Tibial artery (tissue), 4 donors: ENCODE measurements around the gene CYP1A1.

ENCODE experiments used
- DNase-seq, 2 donors: peaks; one replicate each; pipeline ENCODE4 v3.0.0-alpha.2; 2019
- H3K27ac ChIP-seq, 2 donors: fragments of 200-600 bp; sonication (generic) in 1 of 2; 1 replicate in 1 of 2; 2 replicates in 1 of 2; pipeline ENCODE4 v1.5.1; 2018 to 2019; ENCODE audit warnings: mild to moderate bottlenecking in 1 of 2
- H3K27me3 ChIP-seq, 2 donors: fragments of 200-600 bp; sonication (generic) in 1 of 2; one replicate each; pipeline versions ENCODE4 v1.5.1 to v1.6.0; 2016 to 2019
- H3K36me3 ChIP-seq, 3 donors: fragments of 200-600 bp; sonication (generic) in 2 of 3; one replicate each; pipeline ENCODE4 v1.5.1; 2016 to 2019; ENCODE audit warnings: mild to moderate bottlenecking in 2 of 3
- H3K4me1 ChIP-seq, 4 donors: fragments of 200-600 bp; sonication (generic) in 2 of 4; 1 replicate in 3 of 4; 2 replicates in 1 of 4; pipeline ENCODE4 v1.5.1; 2016 to 2019
- H3K4me3 ChIP-seq, 2 donors: fragments of 200-600 bp; sonication (generic) in 1 of 2; 1 replicate in 1 of 2; 2 replicates in 1 of 2; pipeline ENCODE4 v1.5.1; 2018 to 2019; ENCODE audit warnings: mild to moderate bottlenecking in 2 of 2
- H3K9me3 ChIP-seq, 3 donors: fragments of 200-600 bp; sonication (generic) in 1 of 3; one replicate each; pipeline ENCODE4 v1.5.1; 2016 to 2019
- CTCF ChIP-seq, 2 experiments: fragments of 200-600 bp in 1 of 2; fragments of 450-650 bp in 1 of 2; IDR thresholded peaks; one replicate each; pipeline ENCODE4 v1.5.1; 2017 to 2019; ENCODE audit warnings: antibody characterized with exemption in 2 of 2, mild to moderate bottlenecking in 1 of 2, moderate library complexity in 1 of 2
- intact Hi-C: fragments of 100-400 bp; cut with DNase I; formaldehyde crosslinking; loops from one replicate; pipeline ENCODE4 v1.15.0; 2023; ENCODE audit warnings: low total_unique reads

CYP1A1 gene

GRCh38 chr15:74683758-74684157, 41.6 kb downstream of the CYP1A1 start:
- intact Hi-C loops, result no loop called here
- Histone ChIP-seq H3K9me3 (no peaks in the 10 kb centered on the region), H3K4me1 (no peaks in the 10 kb centered on the region), H3K27me3 (no peaks in the 10 kb centered on the region), H3K27ac (no peak overlapping the region), H3K36me3 (peaks cover 7 to 30% (median 26%) of the 10 kb centered on the region in 3 donors), H3K4me3 (no peak overlapping the region)
- TF ChIP-seq CTCF (IDR thresholded peaks at IDR 0.05), result no peak
- no peak for DNase-seq

- TF ChIP-seq CTCF (IDR thresholded peaks at IDR 0.05), result no peak
- H3K4me3 ChIP-seq, result no peak overlapping the region
- peaks cover 7 to 30% (median 26%) of the 10 kb centered on the region in 3 donors for H3K36me3 ChIP-seq
- DNase-seq, result no peak
- H3K9me3 ChIP-seq, result no peaks in the 10 kb centered on the region
- intact Hi-C loops, result no loop called here
- H3K27ac ChIP-seq, result no peak overlapping the region
- no peaks in the 10 kb centered on the region for H3K4me1 ChIP-seq
- no peaks in the 10 kb centered on the region for H3K27me3 ChIP-seq
These were observed 42.4 kb downstream of the CYP1A1 start for GRCh38 chr15:74682954-74683353.

GRCh38 chr15:74680456-74680855, 44.9 kb downstream of the CYP1A1 start:
- Histone ChIP-seq H3K4me3 (no peak overlapping the region), H3K36me3 (peaks cover 6 to 15% (median 12%) of the 10 kb centered on the region in 3 donors), H3K9me3 (no peaks in the 10 kb centered on the region), H3K27ac (no peak overlapping the region), H3K4me1 (no peaks in the 10 kb centered on the region), H3K27me3 (no peaks in the 10 kb centered on the region)
- intact Hi-C loops, result no loop called here
- TF ChIP-seq CTCF (IDR thresholded peaks at IDR 0.05), result no peak
- no peak for DNase-seq

GRCh38 chr15:74676801-74677200, 48.5 kb downstream of the CYP1A1 start:
- Histone ChIP-seq H3K4me1 (no peaks in the 10 kb centered on the region), H3K9me3 (no peaks in the 10 kb centered on the region), H3K27ac (no peak overlapping the region), H3K27me3 (no peaks in the 10 kb centered on the region), H3K4me3 (no peak overlapping the region), H3K36me3 (peaks cover 11 to 29% (median 17%) of the 10 kb centered on the region in 3 donors)
- no peak for TF ChIP-seq CTCF (IDR thresholded peaks at IDR 0.05)
- intact Hi-C loops, result no loop called here
- no peak for DNase-seq

GRCh38 chr15:74674161-74674560, 51.2 kb downstream of the CYP1A1 start:
- Histone ChIP-seq H3K4me1 (no peaks in the 10 kb centered on the region), H3K27ac (no peak overlapping the region), H3K9me3 (no peaks in the 10 kb centered on the region), H3K4me3 (no peak overlapping the region), H3K36me3 (peaks cover 29 to 50% (median 35%) of the 10 kb centered on the region in 3 donors), H3K27me3 (no peaks in the 10 kb centered on the region)
- no peak for DNase-seq
- intact Hi-C loops, result no loop called here
- TF ChIP-seq CTCF (IDR thresholded peaks at IDR 0.05), result no peak

GRCh38 chr15:74669627-74670026, 55.7 kb downstream of the CYP1A1 start:
- TF ChIP-seq CTCF (IDR thresholded peaks at IDR 0.05), result no peak
- Histone ChIP-seq H3K36me3 (peaks cover 29 to 47% (median 32%) of the 10 kb centered on the region in 3 donors), H3K4me1 (peaks cover 0 to 2% (median under 1%) of the 10 kb centered on the region in 4 donors), H3K4me3 (no peak overlapping the region), H3K9me3 (no peaks in the 10 kb centered on the region), H3K27ac (no peak overlapping the region), H3K27me3 (no peaks in the 10 kb centered on the region)
- no peak for DNase-seq
- intact Hi-C loops, result no loop called here
